ENCODE measurements around the gene CARMIL1. TPM values are rescaled to one million over a fixed set of nuclear protein-coding genes. Genes with fewer than 3 reads are reported as not detected.

The CARMIL1 gene
- total RNA-seq, 1 experiment from 2014 or later: 25.2 TPM

GRCh38 chr6:25324066-25324762 lies 45.0 kb downstream of the CARMIL1 start:
- Mint-ChIP-seq H3K4me1 (ENCODE audit: insufficient read depth, unreplicated experiment) (peaks cover 5% of the 10 kb centered on the region), H3K27ac (ENCODE audit: low read depth, unreplicated experiment) (peak overlapping the region; percentile 2), H3K36me3 (ENCODE audit: insufficient read depth, unreplicated experiment) (no peaks in the 10 kb centered on the region), H3K4me3 (ENCODE audit: unreplicated experiment) (no peak overlapping the region), H3K27me3 (ENCODE audit: insufficient read depth, unreplicated experiment) (no peaks in the 10 kb centered on the region), H3K9me3 (ENCODE audit: unreplicated experiment) (no peaks in the 10 kb centered on the region)
- BruUV-seq (replicated peaks): no TSS peak
- no peak for DNase-seq (ENCODE audit: unreplicated experiment)
- ChIA-PET CTCF (interaction anchor here (0.6 to 1.3 kb wide), 3 partner anchors 58 to 785 kb away, joined by 3 read pairs; no protein-coding TSS in a partner anchor), POLR2A (interaction anchor here (2.0 to 2.3 kb wide), 2 partner anchors 11 to 45 kb away, joined by 8 to 11 read pairs; partner anchors contain the start of gene CARMIL1)
- no peak for TF ChIP-seq CTCF (IDR thresholded peaks at IDR 0.05; ENCODE audit: unreplicated experiment)
- intact Hi-C loops (cut with micrococcal nuclease): no loop called here

GRCh38 chr6:25326126-25326525 lies 47.0 kb downstream of the CARMIL1 start:
- Mint-ChIP-seq H3K9me3 (ENCODE audit: unreplicated experiment) (no peaks in the 10 kb centered on the region), H3K4me3 (ENCODE audit: unreplicated experiment) (no peak overlapping the region), H3K36me3 (ENCODE audit: insufficient read depth, unreplicated experiment) (no peaks in the 10 kb centered on the region), H3K4me1 (ENCODE audit: insufficient read depth, unreplicated experiment) (peaks cover 11% of the 10 kb centered on the region), H3K27me3 (ENCODE audit: insufficient read depth, unreplicated experiment) (no peaks in the 10 kb centered on the region), H3K27ac (ENCODE audit: low read depth, unreplicated experiment) (no peak overlapping the region)
- TF ChIP-seq CTCF (IDR thresholded peaks at IDR 0.05; ENCODE audit: unreplicated experiment): no peak
- ChIA-PET CTCF (interaction anchor here (1.5 kb wide), 1 partner anchor 14 kb away, joined by 7 read pairs; no protein-coding TSS in a partner anchor), POLR2A (no interaction called here)
- no TSS peak for BruUV-seq (replicated peaks)
- intact Hi-C loops (cut with micrococcal nuclease): no loop called here
- no peak for DNase-seq (ENCODE audit: unreplicated experiment)

GRCh38 chr6:25326960-25327359 lies 47.8 kb downstream of the CARMIL1 start:
- POLR2A ChIA-PET: no interaction called here
- no peak overlapping the region for H3K4me3 Mint-ChIP-seq (ENCODE audit: unreplicated experiment)
- H3K4me1 Mint-ChIP-seq (ENCODE audit: insufficient read depth, unreplicated experiment): peaks cover 11% of the 10 kb centered on the region
- intact Hi-C loops (cut with micrococcal nuclease): no loop called here
- no peaks in the 10 kb centered on the region for H3K27me3 Mint-ChIP-seq (ENCODE audit: insufficient read depth, unreplicated experiment)
- no TSS peak for BruUV-seq (replicated peaks)
- H3K27ac Mint-ChIP-seq (ENCODE audit: low read depth, unreplicated experiment): no peak overlapping the region
- TF ChIP-seq CTCF (IDR thresholded peaks at IDR 0.05; ENCODE audit: unreplicated experiment): no peak
- CTCF ChIA-PET: interaction anchor here (1.5 kb wide), 1 partner anchor 13 kb away, joined by 7 read pairs; no protein-coding TSS in a partner anchor
- H3K9me3 Mint-ChIP-seq (ENCODE audit: unreplicated experiment): no peaks in the 10 kb centered on the region
- no peak for DNase-seq (ENCODE audit: unreplicated experiment)
- no peaks in the 10 kb centered on the region for H3K36me3 Mint-ChIP-seq (ENCODE audit: insufficient read depth, unreplicated experiment)

GRCh38 chr6:25327432-25327831 lies 48.3 kb downstream of the CARMIL1 start:
- POLR2A ChIA-PET: interaction anchor here (1.7 kb wide), 1 partner anchor 15 kb away, joined by 7 read pairs; no protein-coding TSS in a partner anchor
- Mint-ChIP-seq H3K4me3 (ENCODE audit: unreplicated experiment) (no peak overlapping the region), H3K27me3 (ENCODE audit: insufficient read depth, unreplicated experiment) (no peaks in the 10 kb centered on the region), H3K27ac (ENCODE audit: low read depth, unreplicated experiment) (no peak overlapping the region), H3K9me3 (ENCODE audit: unreplicated experiment) (no peaks in the 10 kb centered on the region), H3K36me3 (ENCODE audit: insufficient read depth, unreplicated experiment) (no peaks in the 10 kb centered on the region), H3K4me1 (ENCODE audit: insufficient read depth, unreplicated experiment) (peaks cover 15% of the 10 kb centered on the region)
- CTCF ChIA-PET: interaction anchor here (0.8 kb wide), 1 partner anchor 48 kb away, joined by 4 read pairs; the partner anchor contains the start of gene CARMIL1
- no peak for DNase-seq (ENCODE audit: unreplicated experiment)
- no TSS peak for BruUV-seq (replicated peaks)
- intact Hi-C loops (cut with micrococcal nuclease): no loop called here
- no peak for TF ChIP-seq CTCF (IDR thresholded peaks at IDR 0.05; ENCODE audit: unreplicated experiment)
